Ishikawa (cell line): Measurements from ENCODE around the gene F12.

Source experiments
- CEBPB ChIP-seq: IDR thresholded peaks from 2 replicates; pipeline ENCODE4 v1.6.1; 2012
- CREB1 ChIP-seq: IDR thresholded peaks from 2 replicates; pipeline ENCODE4 v1.6.1; 2012; ENCODE audit warnings: low read depth
- EGR1 ChIP-seq: IDR thresholded peaks from 2 replicates; pipeline ENCODE4 v1.6.1; 2012
- EP300 ChIP-seq: IDR thresholded peaks from 2 replicates; pipeline ENCODE4 v1.6.1; 2012; ENCODE audit warnings: borderline replicate concordance
- MAX ChIP-seq: IDR thresholded peaks from 2 replicates; pipeline ENCODE4 v1.6.1; 2012
- RAD21 ChIP-seq: IDR thresholded peaks from 2 replicates; pipeline ENCODE4 v1.6.1; 2012; ENCODE audit warnings: low read depth
- REST ChIP-seq: IDR thresholded peaks from 2 replicates; pipeline ENCODE4 v1.6.1; 2012; ENCODE audit warnings: low read depth, mild to moderate bottlenecking
- TAF1 ChIP-seq: IDR thresholded peaks from 2 replicates; pipeline ENCODE4 v1.6.1; 2012; ENCODE audit warnings: low read depth, mild to moderate bottlenecking
- TEAD4 ChIP-seq: IDR thresholded peaks from 2 replicates; pipeline ENCODE4 v1.6.1; 2012
- USF1 ChIP-seq: IDR thresholded peaks from 2 replicates; pipeline ENCODE4 v1.6.1; 2012
- YY1 ChIP-seq: IDR thresholded peaks from 2 replicates; pipeline ENCODE4 v1.6.1; 2012; ENCODE audit warnings: low read depth

DNA sequence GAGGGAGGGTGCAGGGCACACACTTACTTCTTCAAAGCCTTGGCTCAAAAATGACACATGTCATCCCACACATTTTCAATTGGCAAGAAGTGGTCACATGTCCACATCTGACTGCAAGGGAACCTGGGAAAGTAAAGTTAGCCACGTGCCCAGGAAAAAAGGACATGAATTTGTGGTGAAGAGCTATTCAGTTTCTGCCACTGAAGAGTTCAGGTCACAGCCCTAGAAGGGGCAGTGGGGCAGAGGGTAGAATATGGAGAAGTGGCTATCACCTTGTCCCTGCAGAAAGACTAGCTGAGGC lies 53.5 kb downstream of the F12 start:
- TF ChIP-seq REST (no peak), CEBPB (no peak), TEAD4 (no peak), RAD21 (no peak), MAX (peak; percentile 28; the same call in 1 of the 2 replicates), EGR1 (no peak), EP300 (no peak), CREB1 (no peak), USF1 (peak; percentile 79), YY1 (no peak), TAF1 (no peak)
